ENCODE measurements around the gene KIRREL2. TPM values are rescaled to one million over a fixed set of nuclear protein-coding genes. Genes with fewer than 3 reads are reported as not detected.

The KIRREL2 gene
- total RNA-seq, 1 experiment from 2014 or later = 0.17 TPM

Other genes with a start within 250 kb of the KIRREL2 start
- 9.1 and 10.1 TPM in 2 replicates for gene HAUS5, start 244.2 kb upstream of the KIRREL2 start, total RNA-seq (2014; rRNA removed; shearing (Covaris generic))
- gene RBM42, start 227.9 kb upstream of the KIRREL2 start, total RNA-seq (2014; rRNA removed; shearing (Covaris generic)) = 97.1 and 128 TPM in 2 replicates
- 0.54 TPM in 1 of 2 replicates, not detected in the other for gene ETV2, start 215.2 kb upstream of the KIRREL2 start, total RNA-seq (2014; rRNA removed; shearing (Covaris generic))
- gene COX6B1, start 208.6 kb upstream of the KIRREL2 start, total RNA-seq (2014; rRNA removed; shearing (Covaris generic)) = 635 and 1,532 TPM in 2 replicates
- gene UPK1A, start 190.4 kb upstream of the KIRREL2 start, total RNA-seq (2014; rRNA removed; shearing (Covaris generic)) = 0.47 TPM in 1 of 2 replicates, not detected in the other
- not detected in 2 replicates for gene ZBTB32, start 152.4 kb upstream of the KIRREL2 start, total RNA-seq (2014; rRNA removed; shearing (Covaris generic))
- 4.9 and 8.8 TPM in 2 replicates for gene KMT2B, start 138.9 kb upstream of the KIRREL2 start, total RNA-seq (2014; rRNA removed; shearing (Covaris generic))
- 8.8 and 24.0 TPM in 2 replicates for gene IGFLR1, start 114.5 kb upstream of the KIRREL2 start, total RNA-seq (2014; rRNA removed; shearing (Covaris generic))
- 18.0 and 24.9 TPM in 2 replicates for gene U2AF1L4, start 111.5 kb upstream of the KIRREL2 start, total RNA-seq (2014; rRNA removed; shearing (Covaris generic))
- gene PSENEN, start 111.3 kb upstream of the KIRREL2 start, total RNA-seq (2014; rRNA removed; shearing (Covaris generic)) = 90.5 and 108 TPM in 2 replicates
- gene LIN37, start 108.3 kb upstream of the KIRREL2 start, total RNA-seq (2014; rRNA removed; shearing (Covaris generic)) = 4.3 and 12.2 TPM in 2 replicates
- 0.39 and 0.47 TPM in 2 replicates for gene HSPB6, start 99.9 kb upstream of the KIRREL2 start, total RNA-seq (2014; rRNA removed; shearing (Covaris generic))
- 5.9 and 7.4 TPM in 2 replicates for gene PROSER3, start 98.7 kb upstream of the KIRREL2 start, total RNA-seq (2014; rRNA removed; shearing (Covaris generic))
- 1.5 and 4.2 TPM in 2 replicates for gene ARHGAP33, start 81.3 kb upstream of the KIRREL2 start, total RNA-seq (2014; rRNA removed; shearing (Covaris generic))
- not detected in 2 replicates for gene PRODH2, start 44.1 kb upstream of the KIRREL2 start, total RNA-seq (2014; rRNA removed; shearing (Covaris generic))
- gene NPHS1, start 4.4 kb upstream of the KIRREL2 start, total RNA-seq (2014; rRNA removed; shearing (Covaris generic)) = not detected in 2 replicates
- 42.4 and 51.5 TPM in 2 replicates for gene APLP1, start 11.7 kb downstream of the KIRREL2 start, total RNA-seq (2014; rRNA removed; shearing (Covaris generic))
- 0.91 and 6.1 TPM in 2 replicates for gene NFKBID, start 43.6 kb downstream of the KIRREL2 start, total RNA-seq (2014; rRNA removed; shearing (Covaris generic))
- not detected in 2 replicates for gene HCST, start 45.6 kb downstream of the KIRREL2 start, total RNA-seq (2014; rRNA removed; shearing (Covaris generic))
- not detected in 2 replicates for gene TYROBP, start 51.4 kb downstream of the KIRREL2 start, total RNA-seq (2014; rRNA removed; shearing (Covaris generic))
- 3.3 and 4.6 TPM in 2 replicates for gene LRFN3, start 79.5 kb downstream of the KIRREL2 start, total RNA-seq (2014; rRNA removed; shearing (Covaris generic))
- gene SDHAF1, start 138.3 kb downstream of the KIRREL2 start, total RNA-seq (2014; rRNA removed; shearing (Covaris generic)) = 32.0 and 40.1 TPM in 2 replicates
- gene SYNE4, start 151.9 kb downstream of the KIRREL2 start, total RNA-seq (2014; rRNA removed; shearing (Covaris generic)) = not detected in 2 replicates
- gene ALKBH6, start 157.3 kb downstream of the KIRREL2 start, total RNA-seq (2014; rRNA removed; shearing (Covaris generic)) = 54.6 and 64.6 TPM in 2 replicates
- gene CLIP3, start 176.0 kb downstream of the KIRREL2 start, total RNA-seq (2014; rRNA removed; shearing (Covaris generic)) = 1.3 and 6.7 TPM in 2 replicates
- 4.3 and 6.8 TPM in 2 replicates for gene THAP8, start 197.4 kb downstream of the KIRREL2 start, total RNA-seq (2014; rRNA removed; shearing (Covaris generic))
- gene WDR62, start 198.0 kb downstream of the KIRREL2 start, total RNA-seq (2014; rRNA removed; shearing (Covaris generic)) = 10.8 and 19.4 TPM in 2 replicates